T-helper 2 cell treated with Interferon-gamma antibody and Interleukin-4, amounts not matched to agents 5 μg/mL and 100 μg/mL, for 36 hours (primary cell): ENCODE results near the gene FOXI2.

ENCODE experiments used
- DNase-seq: peaks from one replicate; pipeline ENCODE4 v3.0.0; 2021; ENCODE audit warnings: low spot score
- H3K27ac Mint-ChIP-seq: one replicate; pipeline ENCODE4 v1.8.0; 2021; ENCODE audit warnings: mild to moderate bottlenecking, mixed read lengths
- H3K27me3 Mint-ChIP-seq: one replicate; pipeline ENCODE4 v1.8.0; 2021; ENCODE audit warnings: low read depth, mixed read lengths
- H3K36me3 Mint-ChIP-seq: one replicate; pipeline ENCODE4 v1.8.0; 2021; ENCODE audit warnings: low read depth, mixed read lengths
- H3K4me1 Mint-ChIP-seq: one replicate; pipeline ENCODE4 v1.8.0; 2021; ENCODE audit warnings: low read depth, mixed read lengths
- H3K4me3 Mint-ChIP-seq: one replicate; pipeline ENCODE4 v1.8.0; 2022; ENCODE audit warnings: mild to moderate bottlenecking, moderate library complexity, mixed read lengths
- H3K9me3 Mint-ChIP-seq: one replicate; pipeline ENCODE4 v1.8.0; 2021; ENCODE audit warnings: mixed read lengths

The FOXI2 gene

GRCh38 chr10:127736915-127737562 lies at the start of gene FOXI2:
TSS of gene FOXI2 (plus strand) at chr10:127737185. CDS start at chr10:127737274, 89 bp downstream.
- no peak within 1 kb of the TSS for H3K4me3 Mint-ChIP-seq
- H3K9me3 Mint-ChIP-seq: no peaks in the 10 kb centered on the region
- H3K36me3 Mint-ChIP-seq: no peaks in the 10 kb centered on the region
- no peak within 1 kb of the TSS for H3K27ac Mint-ChIP-seq
- no peaks in the 10 kb centered on the region for H3K4me1 Mint-ChIP-seq
- DNase-seq: no peak
- peaks cover 41% of the 10 kb centered on the region for H3K27me3 Mint-ChIP-seq

GRCh38 chr10:127687548-127687947 lies 49.4 kb upstream of the FOXI2 start:
- Mint-ChIP-seq H3K9me3 (no peaks in the 10 kb centered on the region), H3K27ac (no peak overlapping the region), H3K4me1 (no peaks in the 10 kb centered on the region), H3K36me3 (no peaks in the 10 kb centered on the region), H3K27me3 (no peaks in the 10 kb centered on the region), H3K4me3 (no peak overlapping the region)
- DNase-seq: no peak

GRCh38 chr10:127690176-127690835 lies 46.7 kb upstream of the FOXI2 start:
- DNase-seq: no peak
- Mint-ChIP-seq H3K36me3 (no peaks in the 10 kb centered on the region), H3K4me1 (no peaks in the 10 kb centered on the region), H3K27ac (no peak overlapping the region), H3K27me3 (no peaks in the 10 kb centered on the region), H3K9me3 (no peaks in the 10 kb centered on the region), H3K4me3 (no peak overlapping the region)

- Mint-ChIP-seq H3K9me3 (no peaks in the 10 kb centered on the region), H3K4me3 (no peak overlapping the region), H3K27ac (no peak overlapping the region), H3K36me3 (no peaks in the 10 kb centered on the region), H3K4me1 (no peaks in the 10 kb centered on the region), H3K27me3 (no peaks in the 10 kb centered on the region)
- DNase-seq: peak; percentile 12
Measured at GRCh38 chr10:127694580-127695193, 42.3 kb upstream of the FOXI2 start.

- no peaks in the 10 kb centered on the region for H3K27me3 Mint-ChIP-seq
- no peaks in the 10 kb centered on the region for H3K4me1 Mint-ChIP-seq
- no peak overlapping the region for H3K27ac Mint-ChIP-seq
- H3K36me3 Mint-ChIP-seq: no peaks in the 10 kb centered on the region
- H3K9me3 Mint-ChIP-seq: no peaks in the 10 kb centered on the region
- DNase-seq: no peak
- H3K4me3 Mint-ChIP-seq: no peak overlapping the region
Measured at GRCh38 chr10:127695431-127695830, 41.6 kb upstream of the FOXI2 start.

GRCh38 chr10:127698886-127699285 lies 38.1 kb upstream of the FOXI2 start:
- Mint-ChIP-seq H3K36me3 (no peaks in the 10 kb centered on the region), H3K4me1 (no peaks in the 10 kb centered on the region), H3K4me3 (no peak overlapping the region), H3K27ac (no peak overlapping the region), H3K9me3 (no peaks in the 10 kb centered on the region), H3K27me3 (no peaks in the 10 kb centered on the region)
- no peak for DNase-seq

GRCh38 chr10:127699311-127699710 lies 37.7 kb upstream of the FOXI2 start:
- DNase-seq: no peak
- H3K4me3 Mint-ChIP-seq: no peak overlapping the region
- H3K9me3 Mint-ChIP-seq: no peaks in the 10 kb centered on the region
- H3K4me1 Mint-ChIP-seq: no peaks in the 10 kb centered on the region
- no peaks in the 10 kb centered on the region for H3K36me3 Mint-ChIP-seq
- no peaks in the 10 kb centered on the region for H3K27me3 Mint-ChIP-seq
- no peak overlapping the region for H3K27ac Mint-ChIP-seq

GRCh38 chr10:127702271-127702670 lies 34.7 kb upstream of the FOXI2 start:
- Mint-ChIP-seq H3K27me3 (no peaks in the 10 kb centered on the region), H3K4me1 (no peaks in the 10 kb centered on the region), H3K36me3 (no peaks in the 10 kb centered on the region), H3K27ac (no peak overlapping the region), H3K4me3 (no peak overlapping the region), H3K9me3 (no peaks in the 10 kb centered on the region)
- DNase-seq: no peak

GRCh38 chr10:127715249-127715648 lies 21.7 kb upstream of the FOXI2 start:
- Mint-ChIP-seq H3K27ac (no peak overlapping the region), H3K36me3 (no peaks in the 10 kb centered on the region), H3K4me3 (no peak overlapping the region), H3K9me3 (no peaks in the 10 kb centered on the region), H3K4me1 (no peaks in the 10 kb centered on the region), H3K27me3 (no peaks in the 10 kb centered on the region)
- no peak for DNase-seq

GRCh38 chr10:127715782-127716378 lies 21.1 kb upstream of the FOXI2 start:
- DNase-seq: no peak
- Mint-ChIP-seq H3K4me3 (no peak overlapping the region), H3K9me3 (no peaks in the 10 kb centered on the region), H3K4me1 (no peaks in the 10 kb centered on the region), H3K27me3 (no peaks in the 10 kb centered on the region), H3K36me3 (no peaks in the 10 kb centered on the region), H3K27ac (no peak overlapping the region)

- Mint-ChIP-seq H3K9me3 (no peaks in the 10 kb centered on the region), H3K27ac (no peak overlapping the region), H3K4me3 (no peak overlapping the region), H3K27me3 (peaks cover 14% of the 10 kb centered on the region), H3K4me1 (no peaks in the 10 kb centered on the region), H3K36me3 (no peaks in the 10 kb centered on the region)
- DNase-seq: no peak
Measured at GRCh38 chr10:127720142-127720541, 16.8 kb upstream of the FOXI2 start.

- no peaks in the 10 kb centered on the region for H3K36me3 Mint-ChIP-seq
- no peaks in the 10 kb centered on the region for H3K9me3 Mint-ChIP-seq
- H3K27ac Mint-ChIP-seq: no peak overlapping the region
- H3K4me1 Mint-ChIP-seq: no peaks in the 10 kb centered on the region
- peaks cover 14% of the 10 kb centered on the region for H3K27me3 Mint-ChIP-seq
- no peak overlapping the region for H3K4me3 Mint-ChIP-seq
- no peak for DNase-seq
Measured at GRCh38 chr10:127720903-127721302, 16.1 kb upstream of the FOXI2 start.

GRCh38 chr10:127734753-127735152 lies 2.2 kb upstream of the FOXI2 start:
- Mint-ChIP-seq H3K27ac (no peak overlapping the region), H3K9me3 (no peaks in the 10 kb centered on the region), H3K4me1 (no peaks in the 10 kb centered on the region), H3K4me3 (no peak overlapping the region), H3K27me3 (peaks cover 41% of the 10 kb centered on the region), H3K36me3 (no peaks in the 10 kb centered on the region)
- no peak for DNase-seq

- no peaks in the 10 kb centered on the region for H3K9me3 Mint-ChIP-seq
- H3K27ac Mint-ChIP-seq: no peak overlapping the region
- peaks cover 41% of the 10 kb centered on the region for H3K27me3 Mint-ChIP-seq
Measured at GRCh38 chr10:127735156-127735555, 1.8 kb upstream of the FOXI2 start.

More at GRCh38 chr10:127735156-127735555, 1.8 kb upstream of the FOXI2 start:
- Mint-ChIP-seq H3K36me3 (no peaks in the 10 kb centered on the region), H3K4me1 (no peaks in the 10 kb centered on the region), H3K4me3 (no peak overlapping the region)
- no peak for DNase-seq
